GM19193 (cell line): ENCODE results near the gene EBF4.

Source experiments
- POLR2A ChIP-seq: IDR thresholded peaks from 4 replicates; pipeline ENCODE4 v1.6.1; 2011; ENCODE audit not compliant: insufficient read depth, insufficient read length; ENCODE audit errors: extremely low read depth

Gene EBF4

DNA sequence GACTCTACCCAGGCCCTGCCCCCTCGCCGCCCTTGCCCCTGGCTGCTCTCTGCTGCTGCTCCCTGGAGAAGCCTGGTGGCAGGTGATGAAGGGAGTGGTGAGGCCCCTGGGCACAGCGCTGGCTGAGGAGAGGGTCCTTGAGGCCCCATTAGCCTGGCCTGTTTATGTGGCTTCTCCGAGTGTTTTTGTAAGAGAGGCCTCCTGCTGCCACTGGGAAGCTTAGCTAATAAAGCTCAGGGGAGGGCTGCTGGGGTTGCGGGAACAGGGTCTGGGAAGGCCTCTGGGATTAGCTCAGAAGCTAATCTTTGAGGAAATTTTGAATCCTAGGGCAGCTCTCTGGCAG, 15.5 kb downstream of the EBF4 start:
- TF ChIP-seq POLR2A: no peak

GRCh38 chr20:2708665-2709064, 16.1 kb downstream of the EBF4 start:
- no peak for TF ChIP-seq POLR2A

DNA sequence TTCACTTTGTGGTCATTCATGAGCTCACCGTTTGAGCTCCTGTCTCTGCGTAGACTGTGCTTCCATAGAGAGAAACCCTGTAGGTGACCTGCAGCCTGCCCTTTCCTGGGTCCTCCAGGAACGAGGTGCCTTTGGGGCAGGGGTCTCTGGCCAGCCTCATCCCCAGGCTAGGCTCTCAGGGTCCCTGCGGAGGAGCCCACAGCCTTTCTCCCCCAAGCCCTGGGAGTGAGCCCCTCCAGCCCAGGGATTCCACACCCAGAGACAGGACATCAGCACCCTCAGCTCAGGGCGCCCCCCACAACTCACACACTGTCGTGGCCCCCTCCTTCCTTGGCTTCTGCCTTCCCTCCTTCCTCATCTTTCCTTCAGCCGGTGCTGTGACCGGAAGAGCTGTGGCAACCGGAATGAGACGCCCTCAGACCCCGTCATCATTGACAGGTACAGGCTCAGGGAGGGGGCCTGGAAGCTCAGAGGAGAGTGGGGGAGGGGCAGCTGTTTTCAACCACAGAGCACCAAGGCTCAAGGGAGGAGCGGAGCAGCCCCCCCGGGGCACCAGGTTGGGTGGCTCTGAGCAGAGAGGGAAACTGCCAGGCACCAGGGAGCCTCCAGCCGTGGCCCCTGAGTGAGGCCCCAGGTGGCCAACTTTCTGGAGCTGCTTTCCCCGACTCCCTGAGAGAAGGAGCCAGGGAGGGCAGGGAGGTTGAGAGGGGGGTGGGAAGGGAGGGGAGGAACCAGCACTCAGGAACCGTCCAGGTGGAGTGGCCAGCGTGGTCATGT, 16.8 kb downstream of the EBF4 start:
- TF ChIP-seq POLR2A: no peak

GRCh38 chr20:2713285-2713684, 20.7 kb downstream of the EBF4 start:
- TF ChIP-seq POLR2A: no peak

- TF ChIP-seq POLR2A: no peak
Measured at GRCh38 chr20:2729251-2729713, 36.7 kb downstream of the EBF4 start.

- TF ChIP-seq POLR2A: no peak
Measured at GRCh38 chr20:2729791-2730190, 37.2 kb downstream of the EBF4 start.

DNA sequence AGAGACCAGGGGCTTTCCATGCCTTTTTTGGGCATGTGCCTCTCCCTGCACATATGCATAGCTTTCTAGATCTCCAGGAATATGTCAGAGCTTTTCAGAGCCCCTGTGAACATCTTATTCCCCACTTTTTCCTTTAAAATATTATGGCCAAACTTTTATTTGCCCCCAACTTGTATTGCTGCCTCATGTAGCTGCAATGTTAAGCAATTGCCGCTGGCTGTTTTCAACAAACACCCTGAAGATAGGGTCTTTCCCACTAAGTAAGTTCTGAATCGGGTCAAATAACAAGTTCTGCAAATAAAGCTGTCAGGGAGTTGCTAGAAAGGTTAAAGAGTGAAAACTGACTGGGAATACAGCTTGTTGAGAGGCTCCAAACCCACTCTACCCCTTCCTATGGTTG, 42.3 kb downstream of the EBF4 start:
- no peak for TF ChIP-seq POLR2A

- no peak for TF ChIP-seq POLR2A
Measured at GRCh38 chr20:2736441-2736840, 43.9 kb downstream of the EBF4 start.

- no peak for TF ChIP-seq POLR2A
Measured at GRCh38 chr20:2738331-2739041, 45.9 kb downstream of the EBF4 start.

- no peak for TF ChIP-seq POLR2A
Measured at GRCh38 chr20:2739042-2739398, 46.4 kb downstream of the EBF4 start.

DNA sequence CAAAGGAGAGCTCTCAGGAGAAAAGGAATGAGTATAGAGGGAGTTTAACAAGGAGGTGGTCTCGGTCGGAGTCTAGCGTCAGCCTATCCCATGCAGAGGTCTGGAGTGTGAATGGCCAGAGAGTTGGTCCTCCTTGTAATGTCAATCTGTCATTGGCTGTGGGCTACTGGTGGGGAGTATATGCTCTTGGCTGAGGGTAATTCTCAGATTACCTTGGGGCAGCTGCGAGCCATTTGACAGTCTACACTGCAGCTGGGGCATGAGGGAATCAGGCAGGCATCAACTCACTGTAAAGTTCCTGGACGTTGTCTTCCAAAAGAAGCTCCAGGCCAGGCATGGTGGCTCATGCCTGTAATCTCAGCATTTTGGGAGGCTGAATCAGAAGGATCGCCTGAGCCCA, 48.1 kb downstream of the EBF4 start:
- TF ChIP-seq POLR2A: no peak

- no peak for TF ChIP-seq POLR2A
Measured at GRCh38 chr20:2741463-2741862, 48.9 kb downstream of the EBF4 start.

DNA sequence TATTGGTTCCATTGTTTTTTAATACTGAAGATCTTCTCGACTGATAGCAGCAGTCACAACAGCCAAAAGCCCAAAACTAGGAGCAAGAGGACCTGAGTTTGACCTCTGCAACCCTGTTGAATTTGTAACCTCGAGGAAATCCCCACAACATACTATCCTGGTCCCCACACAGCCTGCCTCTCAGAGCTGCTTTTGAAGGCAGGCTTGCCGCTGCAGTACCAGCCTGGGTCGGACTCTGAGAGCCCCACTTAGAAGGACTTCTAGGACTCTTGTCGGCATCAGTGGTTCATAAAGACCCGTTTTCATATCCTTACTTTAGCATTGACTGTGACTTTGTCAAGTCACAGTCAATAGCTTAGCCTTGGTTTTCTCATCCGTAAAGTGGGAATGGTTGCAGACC, 49.3 kb downstream of the EBF4 start:
- TF ChIP-seq POLR2A: no peak

DNA sequence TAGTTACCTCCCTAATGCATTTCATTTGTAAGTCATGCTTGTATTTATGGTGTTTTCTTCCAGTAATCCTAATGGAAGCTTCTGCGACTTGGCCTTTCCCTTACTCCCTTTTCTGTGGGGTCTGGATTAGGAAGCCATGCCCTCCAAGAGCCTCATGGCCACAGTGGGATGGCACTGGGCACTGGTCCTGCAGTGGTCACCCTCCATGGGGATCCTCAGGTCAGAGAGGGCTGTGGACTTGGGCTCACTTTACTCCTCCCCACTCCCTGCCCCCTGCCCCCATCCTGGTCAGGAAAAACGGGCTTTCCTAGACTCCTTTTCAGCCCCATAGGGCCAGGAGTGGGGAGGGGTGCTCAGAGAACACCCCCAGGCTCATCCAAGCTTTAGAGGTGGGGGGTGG, 49.9 kb downstream of the EBF4 start:
- TF ChIP-seq POLR2A: no peak

- no peak for TF ChIP-seq POLR2A
Measured at GRCh38 chr20:2742934-2743559, 50.5 kb downstream of the EBF4 start.
